Activated CD8-positive, alpha-beta T cell treated with anti-CD3 and anti-CD28 coated beads, Interleukin-2, amount 10 ng/mL, durations not matched to agents 7 days and 5 days (primary cell): ENCODE measurements around the gene MAP1B. TPM values are rescaled to one million over a fixed set of nuclear protein-coding genes. Genes with fewer than 3 reads are reported as not detected.

Source experiments
- ATAC-seq: fragments of 150-1000 bp; cut with Tn5 transposase; one replicate; pipeline ENCODE4 v1.10.0; 2021; ENCODE audit warnings: moderate library complexity
- CTCF ChIA-PET: fragments of 350-600 bp; sonication (Branson Sonifier 250); formaldehyde crosslinking; loops from one replicate; lab custom pipeline; 2021; ENCODE audit warnings: antibody characterized with exemption; lab: Charles Lee
- POLR2A ChIA-PET: fragments of 350-600 bp; sonication (Branson Sonifier 250); formaldehyde crosslinking; loops from one replicate; lab custom pipeline; 2021; ENCODE audit warnings: antibody characterized with exemption; lab: Charles Lee
- DNase-seq: peaks from one replicate; pipeline ENCODE4 v3.0.0-alpha.2; 2020
- H3K27ac Mint-ChIP-seq: one replicate; pipeline ENCODE4 v1.8.0; 2021; ENCODE audit warnings: mild to moderate bottlenecking, mixed read lengths
- H3K27me3 Mint-ChIP-seq: one replicate; pipeline ENCODE4 v1.8.0; 2021; ENCODE audit warnings: low read depth, mixed read lengths
- H3K36me3 Mint-ChIP-seq: one replicate; pipeline ENCODE4 v1.8.0; 2021; ENCODE audit warnings: low read depth, mixed read lengths
- H3K4me1 Mint-ChIP-seq: one replicate; pipeline ENCODE4 v1.8.0; 2021; ENCODE audit warnings: low read depth, mixed read lengths
- H3K4me3 Mint-ChIP-seq: one replicate; pipeline ENCODE4 v1.8.0; 2021; ENCODE audit warnings: mild to moderate bottlenecking, mixed read lengths
- H3K9me3 Mint-ChIP-seq: one replicate; pipeline ENCODE4 v1.8.0; 2022; ENCODE audit warnings: mixed read lengths; ENCODE audit not compliant: insufficient read depth
- total RNA-seq, 2 experiments: library from RNA; stranded (reverse); gene quantifications; one replicate each; pipeline ENCODE4 v1.2.3, GENCODE V29; 2021

MAP1B gene
- under 1 TPM in 1 of 2 experiments, not detected in 1; 0.03 TPM for total RNA-seq

- Mint-ChIP-seq H3K4me3 (peak within 1 kb of the TSS; percentile 34), H3K4me1 (peaks cover 12% of the 10 kb centered on the region), H3K27me3 (peaks cover 57% of the 10 kb centered on the region), H3K9me3 (no peaks in the 10 kb centered on the region), H3K36me3 (no peaks in the 10 kb centered on the region), H3K27ac (no peak within 1 kb of the TSS)
- DNase-seq (no peak), ATAC-seq (peak; percentile 36)
- ChIA-PET POLR2A (no interaction called here), CTCF (no interaction called here)
These were observed at the start of gene MAP1B for GRCh38 chr5:72107131-72107900. MAP1B (plus strand) TSS chr5:72107475; CDS start chr5:72107532, 57 bp downstream.

- DNase-seq (no peak), ATAC-seq (no peak)
- ChIA-PET POLR2A (no interaction called here), CTCF (no interaction called here)
- Mint-ChIP-seq H3K9me3 (no peaks in the 10 kb centered on the region), H3K4me1 (no peaks in the 10 kb centered on the region), H3K36me3 (no peaks in the 10 kb centered on the region), H3K4me3 (no peak overlapping the region), H3K27ac (no peak overlapping the region), H3K27me3 (peaks cover 6% of the 10 kb centered on the region)
These were observed 49.5 kb upstream of the MAP1B start for GRCh38 chr5:72057816-72058215.

- Mint-ChIP-seq H3K27ac (no peak overlapping the region), H3K4me3 (no peak overlapping the region), H3K9me3 (no peaks in the 10 kb centered on the region), H3K36me3 (no peaks in the 10 kb centered on the region), H3K4me1 (no peaks in the 10 kb centered on the region), H3K27me3 (peaks cover 5% of the 10 kb centered on the region)
- POLR2A ChIA-PET = no interaction called here
- DNase-seq (peak; percentile 44), ATAC-seq (no peak)
- CTCF ChIA-PET = no interaction called here
These were observed 44.0 kb upstream of the MAP1B start for GRCh38 chr5:72063219-72063819.

- ATAC-seq = no peak
These were observed 42.3 kb upstream of the MAP1B start for GRCh38 chr5:72064801-72065570.

GRCh38 chr5:72065751-72066255 lies 41.5 kb upstream of the MAP1B start:
- peaks cover 3% of the 10 kb centered on the region for H3K27me3 Mint-ChIP-seq
- DNase-seq (no peak), ATAC-seq (no peak)
- H3K27ac Mint-ChIP-seq = no peak overlapping the region
- H3K9me3 Mint-ChIP-seq = no peaks in the 10 kb centered on the region
- H3K36me3 Mint-ChIP-seq = no peaks in the 10 kb centered on the region
- ChIA-PET CTCF (no interaction called here), POLR2A (no interaction called here)
- no peaks in the 10 kb centered on the region for H3K4me1 Mint-ChIP-seq
- no peak overlapping the region for H3K4me3 Mint-ChIP-seq

More at GRCh38 chr5:72064801-72065570, 42.3 kb upstream of the MAP1B start:
- H3K27ac Mint-ChIP-seq = no peak overlapping the region
- H3K4me3 Mint-ChIP-seq = no peak overlapping the region
- ChIA-PET CTCF (no interaction called here), POLR2A (no interaction called here)
- H3K4me1 Mint-ChIP-seq = no peaks in the 10 kb centered on the region
- H3K27me3 Mint-ChIP-seq = peaks cover 3% of the 10 kb centered on the region
- H3K9me3 Mint-ChIP-seq = no peaks in the 10 kb centered on the region
- no peak for DNase-seq
- H3K36me3 Mint-ChIP-seq = no peaks in the 10 kb centered on the region

- Mint-ChIP-seq H3K9me3 (no peaks in the 10 kb centered on the region), H3K27ac (no peak overlapping the region), H3K27me3 (peaks cover 3% of the 10 kb centered on the region), H3K4me1 (no peaks in the 10 kb centered on the region), H3K36me3 (no peaks in the 10 kb centered on the region), H3K4me3 (no peak overlapping the region)
- no peak for ATAC-seq
- no peak for DNase-seq
- ChIA-PET CTCF (interaction anchor here (0.6 kb wide), 1 partner anchor 1410 kb away, joined by 3 read pairs; no protein-coding TSS in a partner anchor), POLR2A (no interaction called here)
These were observed 40.6 kb upstream of the MAP1B start for GRCh38 chr5:72066705-72067107.

- Mint-ChIP-seq H3K27ac (no peak overlapping the region), H3K9me3 (no peaks in the 10 kb centered on the region), H3K36me3 (no peaks in the 10 kb centered on the region), H3K4me3 (no peak overlapping the region), H3K4me1 (no peaks in the 10 kb centered on the region), H3K27me3 (peaks cover 3% of the 10 kb centered on the region)
- no peak for ATAC-seq
- no peak for DNase-seq
- ChIA-PET POLR2A (no interaction called here), CTCF (no interaction called here)
These were observed 39.4 kb upstream of the MAP1B start for GRCh38 chr5:72067682-72068470.

- Mint-ChIP-seq H3K27ac (no peak overlapping the region), H3K4me1 (no peaks in the 10 kb centered on the region), H3K9me3 (no peaks in the 10 kb centered on the region), H3K36me3 (no peaks in the 10 kb centered on the region), H3K27me3 (peaks cover 3% of the 10 kb centered on the region), H3K4me3 (no peak overlapping the region)
- CTCF ChIA-PET = no interaction called here
- POLR2A ChIA-PET = no interaction called here
- ATAC-seq (no peak), DNase-seq (no peak)
These were observed 36.7 kb upstream of the MAP1B start for GRCh38 chr5:72070529-72070928.

GRCh38 chr5:72071906-72072305 lies 35.4 kb upstream of the MAP1B start:
- Mint-ChIP-seq H3K27me3 (no peaks in the 10 kb centered on the region), H3K27ac (no peak overlapping the region), H3K4me1 (no peaks in the 10 kb centered on the region), H3K9me3 (no peaks in the 10 kb centered on the region), H3K4me3 (no peak overlapping the region), H3K36me3 (no peaks in the 10 kb centered on the region)
- ChIA-PET POLR2A (no interaction called here), CTCF (no interaction called here)
- DNase-seq (no peak), ATAC-seq (no peak)

- no peak overlapping the region for H3K27ac Mint-ChIP-seq
- H3K9me3 Mint-ChIP-seq = no peaks in the 10 kb centered on the region
- POLR2A ChIA-PET = no interaction called here
- no peaks in the 10 kb centered on the region for H3K4me1 Mint-ChIP-seq
- H3K36me3 Mint-ChIP-seq = no peaks in the 10 kb centered on the region
- no peak overlapping the region for H3K4me3 Mint-ChIP-seq
- no peak for ATAC-seq
- no peak for DNase-seq
- CTCF ChIA-PET = no interaction called here
- peaks cover 10% of the 10 kb centered on the region for H3K27me3 Mint-ChIP-seq
These were observed 33.0 kb upstream of the MAP1B start for GRCh38 chr5:72074251-72074650.

GRCh38 chr5:72075461-72075860 lies 31.8 kb upstream of the MAP1B start:
- Mint-ChIP-seq H3K9me3 (no peaks in the 10 kb centered on the region), H3K4me1 (no peaks in the 10 kb centered on the region), H3K4me3 (no peak overlapping the region), H3K27ac (no peak overlapping the region), H3K36me3 (no peaks in the 10 kb centered on the region), H3K27me3 (peaks cover 13% of the 10 kb centered on the region)
- POLR2A ChIA-PET = no interaction called here
- CTCF ChIA-PET = no interaction called here
- no peak for DNase-seq
- ATAC-seq = no peak
